ENCODE data around the gene SIX6.

The SIX6 gene

DNA sequence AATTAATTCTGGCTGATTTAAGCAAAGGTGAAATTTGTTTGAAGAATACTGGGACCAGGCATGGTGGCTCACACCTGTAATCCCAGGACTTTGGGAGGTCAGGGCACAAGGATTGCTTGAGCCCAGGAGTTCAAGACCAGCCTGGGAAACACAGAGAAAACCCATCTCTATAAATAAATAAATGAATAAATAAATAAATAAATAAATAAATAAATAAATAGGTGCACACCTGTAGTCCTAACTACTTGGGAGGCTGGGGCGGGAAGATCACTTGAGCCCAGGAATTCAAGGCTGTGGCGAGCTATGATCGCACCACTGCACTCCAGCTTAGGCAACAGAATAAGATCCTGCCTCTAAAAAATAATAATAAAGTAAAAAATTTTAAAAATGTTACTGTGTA lies 18.7 kb upstream of the SIX6 start:
- no peak for FAIRE-seq
- no peak for DNase-seq (ENCODE audit: insufficient read length, low spot score)
- no peak for TF ChIP-seq CTCF (IDR thresholded peaks at IDR 0.05; ENCODE audit: insufficient read depth, missing control alignments)

- FAIRE-seq: no peak
Measured at GRCh38 chr14:60495946-60496345, 13.0 kb upstream of the SIX6 start.

DNA sequence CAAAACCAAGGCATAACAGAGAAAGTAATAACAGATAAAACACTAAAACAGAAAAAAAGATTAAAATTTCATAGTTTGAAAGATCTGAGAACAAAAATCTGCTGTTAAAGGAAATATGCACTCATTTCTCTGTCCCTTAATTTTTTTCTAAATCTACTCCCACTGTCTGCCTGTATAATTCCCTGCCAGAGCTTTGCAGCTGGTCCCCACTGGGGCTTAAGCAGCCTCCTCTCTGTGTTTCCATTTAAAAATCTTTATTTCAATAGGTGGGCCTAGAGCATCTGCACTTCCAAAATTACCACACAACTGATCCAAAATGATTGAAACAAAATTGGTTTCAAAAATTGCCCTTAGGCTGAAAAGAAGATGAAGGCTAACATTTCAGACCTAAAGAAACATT lies 6.4 kb upstream of the SIX6 start:
- no peak for TF ChIP-seq CTCF (IDR thresholded peaks at IDR 0.05; ENCODE audit: insufficient read depth, missing control alignments)
- FAIRE-seq (no peak), DNase-seq (ENCODE audit: insufficient read length, low spot score) (no peak)

More at GRCh38 chr14:60495946-60496345, 13.0 kb upstream of the SIX6 start:
- TF ChIP-seq CTCF (IDR thresholded peaks at IDR 0.05; ENCODE audit: insufficient read depth, missing control alignments): no peak
- no peak for DNase-seq (ENCODE audit: insufficient read length, low spot score)

- FAIRE-seq (no peak), DNase-seq (ENCODE audit: insufficient read length, low spot score) (no peak)
Measured at GRCh38 chr14:60505448-60505847, 3.5 kb upstream of the SIX6 start.

GRCh38 chr14:60506010-60506409 lies 2.9 kb upstream of the SIX6 start:
- TF ChIP-seq CTCF (IDR thresholded peaks at IDR 0.05; ENCODE audit: insufficient read depth, missing control alignments): no peak
- DNase-seq (ENCODE audit: insufficient read length, low spot score) (no peak), FAIRE-seq (no peak)

More at GRCh38 chr14:60505448-60505847, 3.5 kb upstream of the SIX6 start:
- no peak for TF ChIP-seq CTCF (IDR thresholded peaks at IDR 0.05; ENCODE audit: insufficient read depth, missing control alignments)

DNA sequence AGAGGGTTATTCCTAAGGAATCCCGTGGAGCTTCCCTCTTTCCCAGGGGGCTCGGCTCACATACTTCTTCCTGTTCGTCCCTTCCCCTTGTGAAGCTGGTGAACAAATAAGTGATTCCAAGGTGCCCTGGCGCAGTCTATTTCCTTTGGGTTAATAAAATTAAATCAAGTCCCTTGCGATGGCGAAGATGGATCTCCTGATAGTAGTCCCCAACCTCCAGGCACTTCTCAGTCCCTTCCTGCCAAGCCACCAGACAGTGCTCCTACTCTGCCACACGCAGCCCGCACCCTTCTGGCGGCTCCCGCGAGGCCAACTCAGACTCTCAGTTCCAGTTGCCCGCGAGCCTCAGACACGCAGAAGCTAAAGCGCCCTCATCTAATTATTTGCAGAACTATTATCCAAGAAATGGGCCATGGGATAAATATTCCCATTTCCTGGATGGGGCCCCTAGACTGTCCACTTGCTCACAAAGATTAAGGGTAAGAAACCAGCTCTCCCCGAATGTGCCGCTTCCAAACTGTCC lies 2.4 kb upstream of the SIX6 start:
- no peak for DNase-seq (ENCODE audit: insufficient read length, low spot score)
- TF ChIP-seq CTCF (IDR thresholded peaks at IDR 0.05; ENCODE audit: insufficient read depth, missing control alignments): no peak
- no peak for FAIRE-seq

DNA sequence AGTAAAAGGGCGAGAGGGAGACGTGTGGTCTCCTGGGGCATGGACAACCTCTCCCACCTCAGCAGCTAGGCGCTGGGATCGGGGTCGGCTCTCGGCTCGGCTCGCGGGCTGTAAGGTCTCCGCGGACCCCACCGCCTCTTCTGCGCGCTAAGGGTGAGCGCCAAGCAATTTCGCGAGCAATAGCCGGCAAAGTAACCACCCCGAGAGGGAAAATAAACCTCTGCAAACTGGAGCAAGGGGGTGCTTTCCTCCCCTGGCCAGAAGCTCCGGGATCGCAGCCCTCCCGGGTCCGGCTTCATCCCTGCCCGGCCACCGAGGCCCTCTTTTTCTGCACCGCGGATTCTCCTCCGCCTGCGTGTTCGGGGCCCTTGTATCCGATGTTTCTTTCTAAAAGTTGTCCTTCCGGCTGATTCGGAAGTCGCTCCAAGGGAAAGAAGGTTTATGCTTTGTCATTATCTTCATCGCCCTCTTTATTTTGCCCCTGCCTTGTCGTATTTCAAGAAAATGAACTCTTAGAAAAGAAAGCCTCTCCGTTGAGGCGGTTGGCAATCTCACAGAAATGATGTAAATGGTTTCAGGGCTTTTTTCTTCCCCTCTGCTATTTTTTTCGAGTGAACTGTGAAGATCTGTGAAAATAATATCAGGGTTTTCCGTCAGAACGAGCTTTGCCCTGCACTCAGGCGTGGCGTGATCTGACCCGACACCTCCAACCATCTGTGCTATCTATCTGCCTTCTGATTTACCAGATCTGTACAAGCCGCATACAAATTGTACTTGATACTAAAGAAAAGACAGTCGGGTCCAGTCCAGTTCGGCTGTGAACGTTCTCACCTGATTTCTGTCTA lies 1.7 kb upstream of the SIX6 start:
- no peak for FAIRE-seq
- TF ChIP-seq CTCF (IDR thresholded peaks at IDR 0.05; ENCODE audit: insufficient read depth, missing control alignments): no peak
- no peak for DNase-seq (ENCODE audit: insufficient read length, low spot score)
